Fibroblast of the aortic adventitia (primary cell): ENCODE measurements around the gene LTBP4. TPM values are rescaled to one million over a fixed set of nuclear protein-coding genes. Genes with fewer than 3 reads are reported as not detected.
A peak's percentile ranks its signal among the peaks of the same experiment; 100 is the strongest.
"Not testable (repeated sequence)": the region's sequence is repeated elsewhere in the genome, so short reads cannot be mapped to it uniquely, and the experiment has no call there.

Source experiments
- DNase-seq: peaks from one replicate; pipeline ENCODE4 v3.0.0-alpha.2; 2010; ENCODE audit warnings: low read depth
- H3K4me3 ChIP-seq: 2 replicates; pipeline ENCODE4 v1.5.1; 2011; ENCODE audit warnings: low read depth, mild to moderate bottlenecking, control low read depth, low read length, moderate library complexity
- CTCF ChIP-seq: IDR thresholded peaks from 2 replicates; pipeline ENCODE4 v1.5.1; 2011; ENCODE audit warnings: mild to moderate bottlenecking, low read length, control low read depth, inconsistent platforms; ENCODE audit not compliant: insufficient read depth
- total RNA-seq: library from RNA; depleted of rRNA; stranded (reverse); fragments of >200 nt; gene quantifications from 2 replicates; pipeline ENCODE4 v1.2.3, GENCODE V29; 2012; ENCODE audit warnings: low replicate concordance

Gene LTBP4
- total RNA-seq, 1 donor: 31.5 TPM

GRCh38 chr19:40590464-40591265, 10.5 kb upstream of the LTBP4 start:
- no peak for TF ChIP-seq CTCF
- DNase-seq: no peak
- H3K4me3 ChIP-seq: no peak overlapping the region

- not testable (repeated sequence) for DNase-seq, H3K4me3 ChIP-seq
Measured at GRCh38 chr19:40591724-40592123, 9.4 kb upstream of the LTBP4 start.

DNA sequence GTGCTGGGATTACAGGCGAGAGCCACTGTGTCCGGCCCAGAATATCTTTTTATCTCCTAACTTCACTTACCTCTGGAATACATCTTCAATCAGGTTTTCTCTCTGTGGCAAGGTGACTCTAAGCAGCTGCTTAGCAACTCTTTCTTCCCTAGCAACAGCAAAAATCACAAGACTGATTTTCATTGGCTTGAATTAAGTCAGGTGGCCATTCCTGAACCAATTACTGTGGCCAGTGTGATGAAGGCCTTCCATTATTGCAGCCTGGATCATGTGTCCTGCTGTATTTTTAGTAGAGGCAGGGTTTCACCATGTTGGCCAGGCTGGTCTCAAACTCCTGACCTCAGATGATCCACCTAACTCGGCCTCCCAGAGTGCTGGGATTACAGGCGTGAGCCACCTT, 9.0 kb upstream of the LTBP4 start:
- peak; percentile 53 for DNase-seq
- no peak overlapping the region for H3K4me3 ChIP-seq
- TF ChIP-seq CTCF: no peak

DNA sequence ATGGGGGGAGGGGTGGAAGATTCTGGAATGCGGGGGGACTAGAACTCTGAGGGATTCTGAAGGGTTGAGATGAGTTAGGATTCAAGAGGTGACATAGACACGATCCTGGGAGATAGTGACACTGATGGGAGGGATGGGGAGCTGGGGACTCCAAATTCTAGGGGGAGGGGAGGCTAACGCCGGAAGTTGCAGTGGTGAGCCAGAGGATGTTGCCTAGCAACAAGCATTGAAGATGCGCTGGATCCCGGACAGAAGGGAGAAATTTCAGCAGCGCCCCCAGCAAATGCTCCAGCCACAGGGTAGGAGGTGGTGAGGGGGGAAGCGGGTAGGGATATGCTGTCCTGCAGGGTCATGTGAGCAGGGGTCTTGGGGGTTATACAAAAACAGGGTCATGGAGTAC, 6.9 kb upstream of the LTBP4 start:
- TF ChIP-seq CTCF: no peak
- DNase-seq: no peak
- no peak overlapping the region for H3K4me3 ChIP-seq

DNA sequence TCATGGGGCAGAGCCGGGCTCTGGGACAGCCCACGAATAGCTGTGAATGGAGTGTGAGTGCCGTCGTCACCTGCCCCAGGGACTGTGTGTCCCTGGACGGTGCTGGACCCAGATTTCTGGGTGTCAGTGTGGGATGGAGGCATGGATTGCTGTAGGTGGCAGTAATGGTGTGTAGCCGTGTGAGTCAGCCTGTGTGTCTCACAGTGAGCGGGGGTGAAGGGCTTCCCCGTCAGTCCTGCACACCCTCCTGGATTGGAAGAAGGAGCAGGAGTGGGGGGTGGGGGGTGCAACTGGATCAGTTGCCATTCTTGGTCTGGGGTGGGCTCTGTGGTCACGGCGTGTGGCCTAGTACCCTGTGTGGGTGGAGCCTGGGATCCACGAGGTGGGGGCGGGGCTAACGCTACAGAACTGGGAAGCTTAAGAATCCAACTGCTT, 6.5 kb upstream of the LTBP4 start:
- H3K4me3 ChIP-seq: no peak overlapping the region
- no peak for TF ChIP-seq CTCF
- DNase-seq: no peak

- peak overlapping the region; percentile 57 for H3K4me3 ChIP-seq
- no peak for TF ChIP-seq CTCF
- peak; percentile 49 for DNase-seq
Measured at GRCh38 chr19:40596608-40597328, 4.4 kb upstream of the LTBP4 start.

DNA sequence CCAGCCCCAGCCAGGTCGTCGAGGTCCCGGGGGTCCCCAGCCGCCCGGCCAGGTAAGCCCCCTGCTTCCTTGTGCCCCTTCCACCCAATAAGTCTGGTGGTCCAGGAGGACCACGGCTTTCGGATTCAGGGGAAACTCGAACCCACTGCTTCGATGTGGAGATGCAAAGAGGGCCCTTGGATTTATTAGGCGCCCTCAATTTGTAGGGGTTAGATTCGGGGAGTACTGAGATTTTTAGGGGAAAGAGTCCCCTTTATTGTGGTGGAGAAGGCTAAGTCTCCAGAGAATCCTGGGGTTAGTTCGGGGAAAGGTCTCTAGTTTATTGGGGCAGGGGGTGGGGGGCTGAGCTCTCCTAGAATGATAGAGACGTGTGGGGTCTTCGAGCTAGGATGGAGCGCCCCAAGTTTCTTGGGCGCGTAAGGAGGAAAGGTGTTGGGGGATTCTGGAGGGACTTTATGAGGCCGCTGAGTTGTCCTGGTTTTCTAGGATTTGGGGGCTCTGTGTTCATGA, 3.8 kb upstream of the LTBP4 start:
- no peak for DNase-seq
- no peak for TF ChIP-seq CTCF
- H3K4me3 ChIP-seq: peak overlapping the region; percentile 57
